Activated CD8-positive, alpha-beta T cell treated with anti-CD3 and anti-CD28 coated beads, Interleukin-2, amount 10 ng/mL, durations not matched to agents 7 days and 5 days (primary cell): ENCODE results near the gene FNIP2. TPM values are rescaled to one million over a fixed set of nuclear protein-coding genes. Genes with fewer than 3 reads are reported as not detected.

Experiments
- ATAC-seq: fragments of 150-1000 bp; cut with Tn5 transposase; one replicate; pipeline ENCODE4 v1.10.0; 2021; ENCODE audit warnings: moderate library complexity
- CTCF ChIA-PET: fragments of 350-600 bp; sonication (Branson Sonifier 250); formaldehyde crosslinking; loops from one replicate; lab custom pipeline; 2021; ENCODE audit warnings: antibody characterized with exemption; lab: Charles Lee
- POLR2A ChIA-PET: fragments of 350-600 bp; sonication (Branson Sonifier 250); formaldehyde crosslinking; loops from one replicate; lab custom pipeline; 2021; ENCODE audit warnings: antibody characterized with exemption; lab: Charles Lee
- DNase-seq: peaks from one replicate; pipeline ENCODE4 v3.0.0-alpha.2; 2020
- H3K27ac Mint-ChIP-seq: one replicate; pipeline ENCODE4 v1.8.0; 2021; ENCODE audit warnings: mild to moderate bottlenecking, mixed read lengths
- H3K27me3 Mint-ChIP-seq: one replicate; pipeline ENCODE4 v1.8.0; 2021; ENCODE audit warnings: low read depth, mixed read lengths
- H3K36me3 Mint-ChIP-seq: one replicate; pipeline ENCODE4 v1.8.0; 2021; ENCODE audit warnings: low read depth, mixed read lengths
- H3K4me1 Mint-ChIP-seq: one replicate; pipeline ENCODE4 v1.8.0; 2021; ENCODE audit warnings: low read depth, mixed read lengths
- H3K4me3 Mint-ChIP-seq: one replicate; pipeline ENCODE4 v1.8.0; 2021; ENCODE audit warnings: mild to moderate bottlenecking, mixed read lengths
- H3K9me3 Mint-ChIP-seq: one replicate; pipeline ENCODE4 v1.8.0; 2022; ENCODE audit warnings: mixed read lengths; ENCODE audit not compliant: insufficient read depth
- total RNA-seq, 2 experiments: library from RNA; stranded (reverse); gene quantifications; one replicate each; pipeline ENCODE4 v1.2.3, GENCODE V29; 2021

The FNIP2 gene
- total RNA-seq, 2 experiments from 2014 or later: 13.1 to 13.7 TPM

DNA sequence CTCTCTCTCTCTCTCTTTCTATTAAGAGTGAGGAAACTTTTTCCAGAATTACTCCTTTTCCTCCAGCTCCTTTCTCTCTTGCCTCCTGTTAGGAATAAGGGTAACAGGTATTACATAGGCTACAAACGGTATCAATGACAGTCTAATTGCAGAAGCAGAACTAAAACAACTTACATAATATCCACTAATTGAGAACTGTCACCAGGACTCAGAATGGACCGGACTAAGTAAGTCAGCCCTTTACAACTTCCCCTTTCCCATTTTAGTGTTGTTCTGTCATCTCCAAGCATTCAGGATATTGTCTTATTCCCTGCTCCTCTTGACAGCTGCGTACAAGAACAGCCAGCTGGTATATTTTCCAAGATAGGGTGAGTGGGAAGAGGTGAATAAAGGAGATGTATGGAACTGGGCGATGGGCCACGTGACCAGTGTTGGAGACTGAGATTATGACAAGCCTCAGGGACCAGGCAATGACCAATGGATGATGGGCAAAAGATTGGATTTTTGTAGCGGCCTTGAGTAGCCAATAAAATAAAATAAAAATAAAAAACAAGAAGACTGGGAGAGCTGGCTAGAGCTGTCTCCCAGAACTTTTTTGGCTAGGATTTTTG is 2.3 kb upstream of the FNIP2 start:
- ATAC-seq (no peak), DNase-seq (no peak)
- no peaks in the 10 kb centered on the region for H3K36me3 Mint-ChIP-seq
- H3K4me3 Mint-ChIP-seq: no peak overlapping the region
- H3K9me3 Mint-ChIP-seq: no peaks in the 10 kb centered on the region
- peaks cover 4% of the 10 kb centered on the region for H3K27me3 Mint-ChIP-seq
- H3K4me1 Mint-ChIP-seq: peaks cover 26% of the 10 kb centered on the region
- ChIA-PET CTCF (interaction anchor here (2.1 kb wide), 1 partner anchor 85 kb away, joined by 5 read pairs; no protein-coding TSS in a partner anchor), POLR2A (no interaction called here)
- no peak overlapping the region for H3K27ac Mint-ChIP-seq

DNA sequence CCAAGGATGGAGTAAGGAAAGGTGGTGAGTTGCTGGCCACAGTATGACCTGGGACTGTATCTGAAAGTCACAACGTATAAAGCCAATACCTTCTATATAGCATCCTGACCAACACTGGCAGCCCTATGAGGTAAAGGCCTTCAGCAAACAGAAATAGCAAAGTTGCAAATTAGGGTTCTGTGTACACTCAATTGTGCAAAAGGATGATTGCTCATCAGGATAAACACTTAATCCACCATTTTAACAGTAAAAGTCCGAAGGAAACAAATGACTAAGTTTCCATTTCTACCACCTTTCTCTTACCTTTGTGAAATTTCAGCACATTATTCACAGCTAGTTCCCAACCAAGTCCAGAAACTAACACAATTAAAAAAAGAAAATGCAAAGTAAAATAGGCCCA is 1.4 kb upstream of the FNIP2 start:
- no peak for ATAC-seq
- CTCF ChIA-PET: interaction anchor here (1.2 to 2.1 kb wide), 2 partner anchors 84 to 87 kb away, joined by 3 to 5 read pairs; no protein-coding TSS in a partner anchor
- peaks cover 30% of the 10 kb centered on the region for H3K4me1 Mint-ChIP-seq
- H3K27me3 Mint-ChIP-seq: peaks cover 4% of the 10 kb centered on the region
- no peak overlapping the region for H3K27ac Mint-ChIP-seq
- DNase-seq: no peak
- H3K9me3 Mint-ChIP-seq: no peaks in the 10 kb centered on the region
- H3K4me3 Mint-ChIP-seq: no peak overlapping the region
- no peaks in the 10 kb centered on the region for H3K36me3 Mint-ChIP-seq
- POLR2A ChIA-PET: no interaction called here

DNA sequence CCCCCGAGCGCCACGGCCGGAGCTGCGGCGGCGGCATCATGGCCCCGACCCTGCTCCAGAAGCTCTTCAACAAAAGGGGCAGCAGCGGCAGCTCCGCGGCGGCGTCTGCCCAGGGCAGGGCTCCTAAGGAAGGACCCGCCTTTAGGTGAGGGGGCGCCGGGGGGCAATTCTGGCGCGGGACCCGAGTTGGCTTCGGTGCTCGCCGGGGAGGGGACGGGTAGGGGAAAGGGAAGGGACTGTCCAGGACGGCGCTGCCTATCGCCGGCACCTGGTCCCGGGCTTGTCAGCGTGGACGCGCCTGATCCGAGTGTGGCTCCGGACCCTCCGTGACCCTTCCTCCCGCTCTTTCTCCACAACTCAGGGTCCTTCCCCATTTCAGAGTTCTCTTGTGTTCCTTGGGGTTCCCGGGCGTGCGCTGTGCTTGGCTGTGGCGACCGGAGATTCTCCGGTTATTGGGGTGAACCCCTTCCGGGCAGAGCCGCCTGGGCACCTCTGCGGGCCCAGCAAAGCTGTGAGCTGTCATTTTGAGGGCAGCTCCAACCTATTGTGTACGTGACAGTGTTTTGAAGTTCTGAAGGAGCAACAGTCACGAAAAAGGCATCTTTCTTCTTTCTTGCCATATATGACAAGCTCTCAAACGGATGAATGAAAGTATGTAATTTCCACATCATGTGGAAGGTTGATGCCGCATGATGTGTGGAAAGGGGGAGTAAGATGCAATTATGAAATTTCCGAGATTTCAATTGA is 522 bp downstream of the FNIP2 start:
- ChIA-PET POLR2A (interaction anchor here (0.6 kb wide), 1 partner anchor 78 kb away, joined by 3 read pairs; no protein-coding TSS in a partner anchor), CTCF (interaction anchor here (0.7 to 2.3 kb wide), 11 partner anchors 9 to 433 kb away, joined by 3 to 10 read pairs (median 4); no protein-coding TSS in a partner anchor)
- peak overlapping the region; percentile 96 for H3K4me3 Mint-ChIP-seq
- H3K27me3 Mint-ChIP-seq: peaks cover 4% of the 10 kb centered on the region
- H3K27ac Mint-ChIP-seq: peak overlapping the region; percentile 91
- peaks cover 32% of the 10 kb centered on the region for H3K4me1 Mint-ChIP-seq
- no peaks in the 10 kb centered on the region for H3K36me3 Mint-ChIP-seq
- H3K9me3 Mint-ChIP-seq: no peaks in the 10 kb centered on the region
- DNase-seq (peak; percentile 65), ATAC-seq (peak; percentile 59)

DNA sequence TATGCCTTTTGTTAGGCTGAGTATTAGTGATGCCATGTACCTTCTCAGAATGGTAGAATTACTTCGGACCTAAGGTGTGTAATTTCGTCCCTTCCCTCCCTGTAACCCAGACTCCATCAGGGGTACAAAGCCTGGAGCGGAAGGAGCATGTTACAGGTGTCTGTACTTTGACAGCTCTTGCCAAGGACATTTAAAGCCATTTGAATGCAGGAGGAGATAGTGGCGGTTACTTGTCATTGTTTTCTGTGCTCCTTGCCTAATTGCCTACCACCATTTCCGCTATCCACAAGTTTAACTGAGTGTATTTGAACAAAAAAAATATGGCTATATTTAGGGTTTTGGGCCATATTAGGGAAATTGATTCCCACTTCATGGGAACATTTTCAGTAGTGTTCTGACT is 1.8 kb downstream of the FNIP2 start:
- H3K4me1 Mint-ChIP-seq: peaks cover 39% of the 10 kb centered on the region
- POLR2A ChIA-PET: no interaction called here
- H3K9me3 Mint-ChIP-seq: no peaks in the 10 kb centered on the region
- peaks cover 5% of the 10 kb centered on the region for H3K36me3 Mint-ChIP-seq
- peaks cover 4% of the 10 kb centered on the region for H3K27me3 Mint-ChIP-seq
- peak overlapping the region; percentile 96 for H3K4me3 Mint-ChIP-seq
- DNase-seq (no peak), ATAC-seq (no peak)
- CTCF ChIA-PET: interaction anchor here (1.7 kb wide), 1 partner anchor 75 kb away, joined by 5 read pairs; no protein-coding TSS in a partner anchor
- no peak overlapping the region for H3K27ac Mint-ChIP-seq

DNA sequence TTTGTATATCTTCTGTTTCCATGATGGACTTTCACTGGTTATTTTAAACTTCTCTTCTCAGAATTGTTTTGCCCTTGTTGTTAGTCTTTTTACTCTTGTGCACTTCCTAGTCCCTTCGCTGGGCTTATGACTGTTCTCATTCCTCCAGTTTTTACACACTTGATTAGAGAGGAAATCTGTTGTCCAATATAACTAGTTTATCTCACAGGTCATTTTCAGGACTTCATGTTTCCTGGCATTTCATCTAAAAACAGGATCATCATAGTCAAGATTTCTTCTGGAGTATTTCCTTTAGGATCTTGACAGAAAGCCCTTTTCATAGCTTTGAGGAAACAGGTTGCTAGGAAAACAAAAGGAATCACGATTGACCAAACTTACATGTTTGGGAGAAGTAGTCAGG is 3.0 kb downstream of the FNIP2 start:
- Mint-ChIP-seq H3K4me3 (no peak overlapping the region), H3K4me1 (peaks cover 40% of the 10 kb centered on the region), H3K36me3 (peaks cover 5% of the 10 kb centered on the region), H3K27me3 (no peaks in the 10 kb centered on the region), H3K27ac (no peak overlapping the region), H3K9me3 (no peaks in the 10 kb centered on the region)
- CTCF ChIA-PET: no interaction called here
- POLR2A ChIA-PET: interaction anchor here (0.7 kb wide), 1 partner anchor 77 kb away, joined by 3 read pairs; no protein-coding TSS in a partner anchor
- ATAC-seq: no peak
- DNase-seq: no peak

DNA sequence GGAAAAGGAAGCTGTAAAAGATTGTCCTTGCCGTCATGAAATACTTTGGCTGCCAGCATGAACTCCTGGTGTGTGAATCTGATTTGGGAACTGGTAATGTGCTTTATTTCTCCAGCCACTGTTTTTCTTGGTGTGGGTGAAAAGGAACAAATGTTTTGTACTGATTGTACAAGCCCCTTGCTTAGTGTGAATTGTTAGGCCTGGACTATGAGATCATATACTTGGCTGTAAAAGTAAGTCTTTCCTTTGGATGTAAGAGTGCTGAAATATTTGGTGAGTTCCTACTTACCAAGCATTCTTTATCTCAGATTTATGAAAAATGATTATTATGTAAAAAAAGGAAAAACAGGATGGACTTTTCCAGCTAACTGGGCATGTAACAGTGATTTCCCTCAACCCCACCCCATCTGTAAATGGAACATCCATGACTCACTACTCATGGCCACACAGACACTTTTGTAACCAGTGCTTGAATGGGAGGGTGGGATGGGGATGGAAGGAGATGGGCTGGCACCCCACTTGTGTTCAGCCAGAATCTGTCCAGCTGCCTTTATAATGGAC is 6.3 kb downstream of the FNIP2 start:
- CTCF ChIA-PET: interaction anchor here (1.1 to 1.2 kb wide), 2 partner anchors 47 to 82 kb away, joined by 3 to 4 read pairs; no protein-coding TSS in a partner anchor
- Mint-ChIP-seq H3K27ac (no peak overlapping the region), H3K4me3 (no peak overlapping the region), H3K36me3 (peaks cover 5% of the 10 kb centered on the region), H3K4me1 (peaks cover 46% of the 10 kb centered on the region), H3K9me3 (no peaks in the 10 kb centered on the region), H3K27me3 (no peaks in the 10 kb centered on the region)
- ATAC-seq (no peak), DNase-seq (no peak)
- POLR2A ChIA-PET: no interaction called here

DNA sequence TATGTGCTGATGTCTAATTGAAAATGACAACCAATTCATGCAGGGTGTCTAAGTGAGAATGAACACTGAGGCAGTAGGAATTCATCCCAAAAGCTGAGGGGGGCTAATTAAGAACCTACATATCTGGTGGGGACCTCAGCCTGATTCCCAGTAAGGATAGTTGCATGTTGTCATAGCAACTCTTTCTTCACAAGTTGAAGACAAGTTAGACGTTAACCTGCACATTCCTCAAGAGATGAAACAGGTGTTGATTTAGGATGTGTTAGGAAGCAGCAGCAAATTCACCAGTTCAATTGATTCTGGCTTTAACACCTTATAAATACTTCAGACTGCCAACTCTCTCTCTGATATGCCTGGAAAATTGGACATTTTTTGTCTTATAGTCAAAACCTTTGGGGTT is 7.3 kb downstream of the FNIP2 start:
- Mint-ChIP-seq H3K9me3 (no peaks in the 10 kb centered on the region), H3K36me3 (peaks cover 5% of the 10 kb centered on the region), H3K4me3 (no peak overlapping the region), H3K27ac (no peak overlapping the region), H3K4me1 (peaks cover 38% of the 10 kb centered on the region), H3K27me3 (no peaks in the 10 kb centered on the region)
- CTCF ChIA-PET: no interaction called here
- ATAC-seq (no peak), DNase-seq (no peak)
- POLR2A ChIA-PET: no interaction called here

DNA sequence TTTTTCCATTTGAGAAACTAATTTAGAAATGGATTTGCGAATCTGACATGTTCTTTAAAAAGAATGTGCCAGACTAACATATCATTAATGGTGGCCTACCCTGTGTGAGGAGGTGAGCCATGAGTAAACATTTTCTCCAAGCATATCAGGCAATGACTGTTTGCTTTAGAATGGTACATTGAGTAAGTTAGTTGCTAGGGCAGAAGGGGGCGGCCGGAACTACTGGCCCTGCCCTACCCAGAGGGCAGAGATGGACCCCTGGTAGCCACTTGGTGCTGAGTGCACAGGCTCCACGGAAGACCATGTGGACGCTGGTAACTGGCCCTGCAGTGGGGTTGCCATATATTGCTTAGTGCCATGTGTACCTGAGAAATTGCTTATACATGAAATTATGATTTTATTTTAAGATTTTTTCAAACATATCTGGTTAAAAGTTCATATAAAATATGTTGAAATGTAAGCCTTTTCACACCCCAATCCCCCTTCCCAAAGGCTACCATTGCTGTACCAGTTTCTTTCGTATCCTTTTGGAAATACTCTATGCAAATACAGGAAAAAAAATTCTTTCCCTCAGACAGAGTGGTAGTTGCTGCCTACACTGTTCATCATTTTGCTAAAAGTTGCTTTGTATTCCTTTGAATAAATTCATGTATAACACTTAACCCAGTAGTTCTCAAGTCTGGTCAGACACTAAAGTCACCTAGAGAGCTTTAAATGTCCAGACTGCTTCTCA is 8.8 kb downstream of the FNIP2 start:
- peak overlapping the region; percentile 56 for H3K4me3 Mint-ChIP-seq
- ChIA-PET POLR2A (no interaction called here), CTCF (interaction anchor here (1.5 kb wide), 1 partner anchor 8 kb away, joined by 5 read pairs; the partner anchor contains the start of gene FNIP2)
- H3K27ac Mint-ChIP-seq: peak overlapping the region; percentile 57
- no peaks in the 10 kb centered on the region for H3K9me3 Mint-ChIP-seq
- H3K4me1 Mint-ChIP-seq: peaks cover 35% of the 10 kb centered on the region
- DNase-seq: no peak
- peak; percentile 33 for ATAC-seq
- no peaks in the 10 kb centered on the region for H3K27me3 Mint-ChIP-seq
- H3K36me3 Mint-ChIP-seq: peaks cover 5% of the 10 kb centered on the region

DNA sequence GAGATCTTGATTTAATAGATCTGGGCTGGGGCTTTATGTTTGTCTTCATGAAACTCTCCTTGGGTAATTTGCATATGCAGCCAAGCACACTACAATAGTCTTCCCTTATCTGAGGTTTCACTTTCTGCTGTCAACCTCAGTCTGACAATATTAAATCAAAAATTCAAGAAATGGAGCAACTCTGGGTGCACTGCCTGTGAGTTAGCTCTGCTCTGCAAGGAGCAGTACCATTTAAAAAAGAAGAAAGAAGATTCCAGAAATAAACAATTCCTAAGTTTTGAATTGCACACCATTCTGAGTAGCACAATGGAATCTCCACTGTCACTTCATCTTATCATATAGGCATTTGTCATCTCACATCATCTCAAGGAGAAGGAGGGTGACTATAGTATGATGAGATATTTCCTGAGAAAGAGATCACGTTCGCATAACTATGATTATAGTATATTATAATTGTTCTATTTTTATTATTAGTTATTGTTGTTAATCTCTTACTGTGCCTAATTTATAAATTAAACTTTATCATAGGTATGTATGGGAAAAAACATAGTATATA is 9.4 kb downstream of the FNIP2 start:
- Mint-ChIP-seq H3K36me3 (peaks cover 5% of the 10 kb centered on the region), H3K4me1 (peaks cover 40% of the 10 kb centered on the region), H3K27me3 (no peaks in the 10 kb centered on the region), H3K9me3 (no peaks in the 10 kb centered on the region), H3K27ac (peak overlapping the region; percentile 57), H3K4me3 (peak overlapping the region; percentile 56)
- CTCF ChIA-PET: interaction anchor here (1.5 kb wide), 1 partner anchor 9 kb away, joined by 5 read pairs; the partner anchor contains the start of gene FNIP2
- DNase-seq (no peak), ATAC-seq (peak; percentile 86)
- POLR2A ChIA-PET: no interaction called here

DNA sequence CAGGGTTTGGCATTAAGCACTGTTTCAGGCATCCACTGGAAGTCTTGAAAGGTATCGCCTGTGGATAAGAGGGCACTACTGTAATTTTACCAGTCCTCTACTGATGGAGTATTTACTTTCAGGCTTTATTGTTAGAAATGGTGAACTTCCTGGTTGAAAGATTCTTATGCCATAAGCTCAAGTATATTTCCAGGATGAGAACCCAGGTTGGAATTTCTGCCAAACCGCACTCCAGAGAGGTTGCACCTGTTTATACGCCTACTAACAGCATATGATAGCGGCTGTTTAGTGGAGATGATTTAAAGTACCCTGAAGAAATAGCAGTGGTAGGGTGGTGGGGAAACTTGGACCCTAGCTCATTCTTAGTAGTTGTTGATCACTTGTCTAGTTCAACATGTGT is 9.9 kb downstream of the FNIP2 start:
- ChIA-PET CTCF (interaction anchor here (1.5 kb wide), 1 partner anchor 9 kb away, joined by 5 read pairs; the partner anchor contains the start of gene FNIP2), POLR2A (no interaction called here)
- DNase-seq (no peak), ATAC-seq (no peak)
- Mint-ChIP-seq H3K4me3 (no peak overlapping the region), H3K27ac (no peak overlapping the region), H3K36me3 (peaks cover 5% of the 10 kb centered on the region), H3K4me1 (peaks cover 44% of the 10 kb centered on the region), H3K27me3 (no peaks in the 10 kb centered on the region), H3K9me3 (no peaks in the 10 kb centered on the region)

DNA sequence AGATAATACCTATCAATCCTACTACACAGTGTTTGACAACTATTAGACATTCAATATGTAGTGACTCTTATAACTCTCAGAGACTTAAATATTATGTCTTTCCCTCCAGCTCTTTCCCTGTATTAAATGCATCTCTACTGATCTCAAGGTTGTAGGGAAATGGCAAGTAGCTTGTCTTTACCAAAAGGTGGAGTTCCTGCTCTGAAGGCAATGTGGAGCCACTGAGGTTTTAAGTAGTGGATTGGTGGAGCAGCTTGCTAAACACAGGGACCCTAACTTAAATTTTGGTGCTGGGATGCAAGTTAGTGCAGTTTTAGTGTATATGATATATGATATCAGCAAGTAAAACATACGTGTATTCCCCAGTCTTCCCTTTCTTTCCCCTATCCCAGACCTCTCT is 13.1 kb downstream of the FNIP2 start:
- no peak overlapping the region for H3K4me3 Mint-ChIP-seq
- H3K36me3 Mint-ChIP-seq: no peaks in the 10 kb centered on the region
- no peaks in the 10 kb centered on the region for H3K9me3 Mint-ChIP-seq
- ATAC-seq (no peak), DNase-seq (no peak)
- peaks cover 36% of the 10 kb centered on the region for H3K4me1 Mint-ChIP-seq
- H3K27me3 Mint-ChIP-seq: no peaks in the 10 kb centered on the region
- H3K27ac Mint-ChIP-seq: no peak overlapping the region
- ChIA-PET CTCF (interaction anchor here (1.4 kb wide), 1 partner anchor 70 kb away, joined by 3 read pairs; no protein-coding TSS in a partner anchor), POLR2A (no interaction called here)
